Measurements from ENCODE around the gene TMCO4.

TMCO4 gene

DNA sequence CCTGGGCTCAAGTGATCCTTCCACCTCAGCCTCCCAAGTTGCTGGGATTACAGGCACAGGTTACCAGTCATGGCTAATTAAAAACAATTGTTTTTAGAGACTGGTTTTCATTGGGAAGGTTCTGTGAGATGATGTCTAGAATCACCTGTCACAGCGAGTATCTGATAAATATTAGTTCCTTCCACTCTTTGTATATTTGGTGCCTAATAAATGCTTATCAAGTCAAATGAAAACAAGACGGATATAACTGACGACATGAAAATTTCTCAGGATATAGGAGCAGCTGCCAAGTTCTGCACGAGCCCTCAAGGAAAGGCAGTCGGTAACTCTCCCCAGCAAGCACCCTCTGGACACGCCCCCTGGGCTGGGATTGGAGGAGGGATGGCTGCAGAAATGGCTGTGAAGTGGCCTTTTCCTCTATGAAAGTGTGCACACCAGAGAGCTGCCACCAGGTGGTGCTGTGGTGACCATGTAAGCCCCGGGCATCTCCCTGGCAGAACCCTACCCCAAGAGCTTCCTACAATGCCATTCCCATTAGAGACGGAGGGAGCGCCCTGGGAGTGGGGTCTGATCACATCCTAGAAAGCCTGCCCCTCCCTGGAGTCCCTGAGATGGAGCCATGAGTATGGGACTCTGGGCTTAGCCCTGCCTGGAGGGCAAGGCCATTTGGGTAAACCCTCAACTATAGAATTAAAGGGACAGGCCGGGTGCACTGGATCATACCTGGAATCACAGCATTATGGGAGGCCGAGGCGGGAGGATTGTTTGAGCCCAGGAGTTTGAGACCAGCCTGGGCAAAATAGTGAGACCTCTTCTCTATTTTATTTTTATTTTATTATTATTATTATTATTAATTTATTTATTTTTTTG lies 84.1 kb downstream of the TMCO4 start:
- DNase-seq: peak; percentile 65

DNA sequence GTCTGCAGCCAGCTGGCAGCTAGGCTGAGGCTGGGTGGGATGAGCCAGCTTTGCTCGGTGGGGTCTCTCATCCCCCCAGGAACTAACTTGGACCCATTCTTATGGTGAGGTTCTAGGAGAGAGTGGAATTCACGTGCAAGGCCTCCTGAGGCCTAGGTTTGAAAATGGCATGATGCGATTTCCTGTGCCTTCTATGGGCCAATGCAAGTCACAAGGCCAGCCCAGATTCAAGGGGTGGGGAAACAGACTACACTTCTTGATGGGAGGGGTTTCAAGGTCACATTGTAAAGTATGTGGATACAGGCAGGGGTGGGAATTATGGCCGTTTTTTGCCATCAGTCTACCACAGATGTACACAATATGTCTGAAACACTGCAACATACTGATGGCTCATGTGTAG lies 86.8 kb downstream of the TMCO4 start:
- DNase-seq: no peak

DNA sequence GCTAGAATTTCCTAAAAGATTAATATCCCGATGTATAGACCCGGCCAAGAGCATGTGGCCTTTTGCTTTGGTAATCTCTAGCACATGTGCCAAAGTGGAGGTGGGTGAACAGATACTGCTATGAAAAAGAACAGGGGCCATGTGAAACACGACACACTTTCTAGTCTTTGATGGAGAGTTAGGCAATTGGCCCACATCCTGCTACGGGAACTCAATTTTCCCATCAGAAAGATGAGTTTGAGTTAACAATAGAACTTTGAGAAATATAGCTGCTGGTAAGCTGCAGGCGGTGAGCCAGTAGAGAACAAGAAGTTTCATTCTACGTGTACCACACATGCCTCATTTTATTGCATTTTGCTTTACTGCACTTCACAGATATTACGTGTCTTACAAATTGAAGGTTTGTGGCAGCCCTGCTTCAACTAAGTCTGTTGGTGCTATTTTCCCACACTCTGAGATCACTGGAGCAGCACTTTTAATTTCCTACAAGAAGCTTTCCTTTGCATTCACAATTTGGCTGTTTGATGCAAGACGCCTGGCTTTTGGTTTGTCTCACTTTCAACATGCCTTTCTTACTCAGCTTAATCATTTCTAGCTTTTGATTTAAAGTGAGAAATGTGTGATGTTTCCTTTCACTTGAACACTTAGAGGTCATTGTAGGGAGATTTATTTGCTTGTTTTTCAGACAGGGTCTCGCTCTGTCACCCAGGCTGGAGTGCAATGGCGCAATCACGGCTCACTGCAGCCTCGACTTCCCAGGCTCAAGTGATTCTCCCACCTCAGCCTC lies 88.7 kb downstream of the TMCO4 start:
- DNase-seq: peak; percentile 40

DNA sequence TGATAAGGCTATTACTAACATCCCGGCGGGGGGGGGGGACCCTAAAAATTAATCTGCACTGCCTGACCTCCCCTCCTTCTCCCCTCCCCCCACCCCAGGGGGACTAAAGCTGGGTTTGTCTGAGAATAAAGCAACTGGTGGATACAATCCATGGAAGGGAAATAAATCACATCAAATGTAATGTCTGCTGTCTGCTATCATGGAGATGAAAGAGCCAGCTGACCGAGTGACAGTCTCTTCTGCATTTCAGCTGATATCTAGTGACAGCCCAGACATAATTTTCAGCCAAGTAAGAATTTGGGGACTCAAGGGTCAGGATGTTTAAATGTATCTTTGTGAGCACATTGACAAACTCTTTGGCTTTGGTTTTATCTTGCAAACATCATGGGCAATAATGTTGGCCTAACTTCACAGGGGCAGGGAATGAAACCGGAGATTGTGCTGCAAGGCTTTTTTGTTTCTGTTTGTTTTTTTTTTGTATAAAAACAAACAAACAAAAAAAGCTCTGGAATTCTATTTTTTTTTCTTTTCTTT lies 90.4 kb downstream of the TMCO4 start:
- peak; percentile 31 for DNase-seq

DNA sequence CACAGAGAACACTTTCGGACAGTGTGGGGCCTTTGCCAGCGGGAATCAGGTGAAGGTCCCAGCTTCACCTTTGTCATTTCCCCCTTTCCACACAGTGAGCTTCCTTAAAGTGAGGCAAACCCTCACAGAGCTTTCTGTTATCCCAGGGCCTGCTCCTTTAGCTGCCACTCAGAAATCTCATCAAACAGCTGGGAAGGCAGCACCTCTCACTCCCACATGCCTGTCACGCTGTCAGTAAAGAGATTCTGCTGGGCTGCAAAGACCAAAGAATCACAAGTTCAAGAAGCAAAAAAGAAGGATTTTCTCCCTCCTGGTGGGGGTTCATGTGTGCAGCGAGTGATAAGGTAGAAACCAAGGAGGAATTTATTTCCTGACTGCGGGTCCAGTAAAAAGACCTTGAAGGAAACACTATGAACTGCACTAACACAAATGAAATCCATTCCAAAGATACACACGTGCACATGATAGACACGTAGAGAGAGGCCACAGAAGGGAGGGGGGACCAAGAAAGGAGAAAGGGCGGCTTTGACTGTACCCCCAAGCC lies 91.1 kb downstream of the TMCO4 start:
- peak; percentile 32 for DNase-seq

DNA sequence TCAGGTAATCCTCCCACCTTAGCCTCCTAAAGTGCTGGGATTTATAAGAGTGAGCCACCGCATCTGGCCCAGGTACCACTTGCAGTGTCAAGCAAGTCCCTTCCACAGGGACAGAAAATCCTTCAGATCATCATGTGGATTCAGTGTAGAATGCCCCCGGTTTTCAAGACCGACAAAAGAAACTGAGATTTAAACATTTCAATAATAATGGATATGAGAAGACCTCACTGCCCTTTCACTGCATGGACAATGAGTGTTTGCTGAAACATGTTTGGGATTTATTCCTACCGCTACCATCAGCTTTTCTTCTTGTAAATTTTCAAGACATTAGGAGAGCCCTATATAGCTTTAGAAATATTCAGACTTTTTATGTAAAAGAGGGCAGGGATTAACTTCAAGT lies 93.6 kb downstream of the TMCO4 start:
- no peak for DNase-seq

DNA sequence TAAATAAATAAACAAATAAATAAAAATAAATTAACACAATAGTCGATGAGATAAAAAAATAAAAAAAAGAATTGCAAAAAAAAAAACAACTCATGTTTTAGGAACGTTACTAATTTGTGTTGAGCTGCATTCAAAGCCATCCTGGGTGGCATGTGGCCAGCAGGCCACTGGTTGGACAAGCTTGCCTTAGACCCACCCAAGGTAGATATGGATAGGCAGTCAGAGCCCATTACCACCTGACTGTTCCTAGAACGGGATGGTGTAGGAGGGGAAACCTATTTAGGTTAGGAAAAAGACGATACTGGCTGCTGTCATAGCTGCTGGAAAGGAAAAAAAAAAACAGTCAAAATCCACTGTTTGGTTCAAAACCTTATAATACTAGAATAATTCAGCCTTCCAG lies 94.3 kb downstream of the TMCO4 start:
- DNase-seq: no peak

DNA sequence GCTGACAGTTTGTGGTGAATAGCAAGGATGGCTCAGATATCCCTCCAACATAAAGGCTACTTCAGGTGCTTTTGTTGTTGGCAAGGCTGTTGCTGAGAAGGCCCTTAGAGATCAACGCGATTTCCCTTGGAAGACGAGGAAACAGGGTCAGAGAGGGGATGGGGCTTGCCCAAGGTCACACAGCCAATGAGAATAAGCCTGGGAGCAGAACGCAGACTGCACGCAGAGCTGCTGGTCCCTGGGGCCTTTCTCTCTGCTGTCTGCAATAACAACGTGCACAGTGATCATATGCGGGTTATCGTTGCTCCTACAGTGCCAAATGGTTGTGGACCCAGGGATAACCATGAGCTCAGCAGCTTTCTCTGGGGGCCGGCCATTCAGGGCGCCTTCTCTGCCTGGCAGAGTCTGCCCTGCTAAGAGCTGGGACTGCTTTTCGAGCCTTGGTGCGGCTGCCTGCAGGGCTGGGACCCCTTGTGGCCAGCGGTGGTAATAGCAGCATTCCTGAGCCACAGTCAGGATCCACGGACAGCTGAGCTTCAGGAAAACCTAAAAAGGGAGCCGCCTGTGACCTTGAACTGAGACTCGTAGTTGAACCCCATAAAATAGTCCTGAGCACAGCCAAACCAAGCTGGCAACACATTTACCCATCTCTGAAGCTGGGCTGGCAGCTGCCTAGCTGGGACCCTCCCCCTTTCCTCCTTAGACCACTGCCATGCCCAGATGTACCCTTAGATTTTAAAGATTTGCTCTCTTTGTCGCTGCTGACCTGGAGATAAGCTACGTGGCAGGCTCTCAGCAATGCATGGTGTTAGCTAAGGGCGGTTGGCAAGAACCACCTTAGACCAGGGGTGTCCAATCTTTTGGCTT lies 95.2 kb downstream of the TMCO4 start:
- peak; percentile 64 for DNase-seq

DNA sequence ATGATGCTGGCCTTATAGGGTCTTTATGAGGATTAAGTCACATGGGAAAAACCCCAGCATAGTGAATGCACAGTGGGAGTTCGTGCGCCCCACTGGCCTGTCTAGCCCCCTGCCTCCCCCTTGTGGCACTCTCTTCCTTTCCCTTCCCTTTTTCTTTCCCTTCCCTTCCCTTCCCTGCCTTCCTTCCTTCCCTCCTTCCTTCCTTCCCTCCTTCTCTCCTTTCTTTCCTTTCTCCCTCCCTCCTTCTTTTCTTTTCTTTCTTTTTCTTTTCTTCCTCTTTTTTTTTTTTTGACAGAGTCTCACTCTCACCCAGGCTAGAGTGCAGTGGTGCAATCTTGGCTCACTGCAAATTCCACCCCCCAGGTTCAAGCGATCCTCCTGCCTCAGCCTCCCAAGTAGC lies 96.4 kb downstream of the TMCO4 start:
- no peak for DNase-seq

DNA sequence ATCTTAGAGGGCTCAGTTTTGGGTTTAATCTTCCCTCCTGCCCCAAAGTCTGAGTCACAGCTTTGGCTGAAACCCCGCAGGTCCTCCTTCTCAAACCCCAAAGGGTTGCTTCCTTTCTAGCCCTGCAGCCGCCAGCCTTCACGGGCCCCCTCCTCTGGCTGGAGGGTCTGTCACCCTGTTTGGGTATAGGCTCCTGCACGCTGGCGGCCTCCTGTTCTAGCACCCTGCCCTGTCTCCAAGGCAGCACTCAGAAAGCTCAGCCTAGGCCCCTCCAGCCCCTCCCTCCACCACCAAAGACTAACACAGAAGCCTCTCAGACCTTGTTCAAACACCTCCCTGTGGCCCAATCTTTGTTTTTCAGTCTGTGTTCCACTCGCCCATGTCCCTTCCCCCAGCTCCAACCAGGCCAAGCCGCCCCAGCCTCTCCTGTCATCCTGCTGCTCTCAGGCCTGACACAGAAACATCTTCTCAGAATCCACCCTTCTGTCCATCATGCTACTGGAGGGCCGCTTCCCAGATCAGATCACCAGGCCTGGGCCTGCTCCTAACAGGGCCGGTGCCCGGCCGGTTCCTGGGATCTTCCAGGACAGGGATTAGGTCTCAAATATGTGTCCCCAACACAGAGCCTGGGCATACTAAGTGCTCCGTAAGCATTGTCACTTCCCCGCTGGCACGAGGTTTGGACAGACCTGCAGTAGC lies 99.5 kb downstream of the TMCO4 start:
- no peak for DNase-seq

DNA sequence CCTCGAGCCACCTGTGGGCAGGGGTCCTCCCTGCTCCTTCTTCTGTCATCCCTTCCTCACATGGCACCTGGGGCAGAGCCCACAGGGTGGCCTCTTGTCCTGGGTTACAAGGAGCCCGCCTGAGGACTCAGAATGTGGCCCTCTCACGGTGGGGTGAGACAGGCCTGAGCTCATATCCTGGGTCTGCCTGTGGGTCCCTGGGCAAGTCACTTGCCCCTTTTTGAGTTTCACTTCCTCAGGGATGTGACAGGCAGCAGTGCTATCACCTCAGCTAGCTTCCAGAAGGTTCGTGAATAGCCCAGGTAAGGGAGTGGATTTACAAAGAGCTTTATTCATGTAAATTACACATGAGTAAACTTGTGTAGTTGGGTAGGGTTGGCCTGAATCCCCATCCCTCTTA lies 101.5 kb downstream of the TMCO4 start:
- no peak for DNase-seq

DNA sequence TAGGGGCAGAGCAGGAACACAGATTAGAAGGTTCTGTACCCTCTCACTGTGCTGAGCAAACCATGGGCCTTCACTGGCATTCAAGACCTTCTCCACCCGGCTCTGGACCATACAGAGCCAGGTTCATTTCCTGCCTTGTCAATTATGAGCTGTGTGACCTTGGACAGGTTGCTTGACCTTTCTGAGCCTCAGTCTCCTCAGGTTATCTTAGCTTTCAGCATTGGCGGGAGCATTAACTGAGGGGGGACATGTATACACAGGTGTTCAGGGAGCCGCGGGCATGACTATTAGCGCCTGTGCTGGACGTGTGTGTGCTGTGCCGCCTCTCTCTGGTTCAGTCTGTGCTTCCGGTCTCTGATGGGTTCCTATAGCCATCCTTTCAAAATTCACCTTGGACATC lies 102.9 kb downstream of the TMCO4 start:
- DNase-seq: no peak

DNA sequence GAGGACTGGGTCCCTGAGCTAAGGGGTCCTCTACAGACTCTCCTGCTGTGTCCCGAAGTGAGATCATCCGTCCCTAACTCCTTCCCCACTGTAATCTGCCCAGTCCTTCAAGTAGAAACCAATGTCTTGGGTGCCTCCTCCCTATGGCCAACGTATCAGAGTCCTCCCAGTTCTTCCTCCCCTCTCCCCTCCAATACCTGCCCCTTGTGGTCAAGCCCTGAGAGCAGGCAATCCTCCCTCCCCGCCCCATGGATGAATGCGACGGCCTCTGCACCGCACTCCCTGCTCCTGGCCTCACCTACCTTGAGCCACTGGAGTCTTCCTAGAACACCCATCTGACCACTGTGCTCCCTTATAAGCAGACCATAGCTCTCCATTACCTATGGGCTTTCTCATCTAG lies 103.9 kb downstream of the TMCO4 start:
- no peak for DNase-seq

DNA sequence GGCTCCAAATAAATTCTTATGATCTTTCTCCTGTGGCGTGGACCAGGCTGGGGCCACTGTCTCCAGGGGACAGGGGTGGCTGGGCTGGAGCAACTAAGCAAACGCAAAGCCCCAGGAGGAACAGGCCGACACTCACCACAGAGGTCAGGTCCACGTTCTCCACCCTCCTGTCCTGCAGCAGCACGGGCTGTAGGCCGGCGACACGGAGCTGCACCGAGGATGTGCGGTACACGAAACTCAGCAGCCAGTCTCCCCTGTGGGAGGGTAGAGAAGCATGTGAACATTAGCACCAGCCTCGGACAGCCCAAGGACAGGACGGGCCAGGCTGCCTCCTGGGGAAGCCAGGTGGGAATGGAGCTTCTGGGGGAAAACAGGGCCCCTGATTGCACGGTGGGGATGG lies 105.4 kb downstream of the TMCO4 start:
- DNase-seq: no peak

DNA sequence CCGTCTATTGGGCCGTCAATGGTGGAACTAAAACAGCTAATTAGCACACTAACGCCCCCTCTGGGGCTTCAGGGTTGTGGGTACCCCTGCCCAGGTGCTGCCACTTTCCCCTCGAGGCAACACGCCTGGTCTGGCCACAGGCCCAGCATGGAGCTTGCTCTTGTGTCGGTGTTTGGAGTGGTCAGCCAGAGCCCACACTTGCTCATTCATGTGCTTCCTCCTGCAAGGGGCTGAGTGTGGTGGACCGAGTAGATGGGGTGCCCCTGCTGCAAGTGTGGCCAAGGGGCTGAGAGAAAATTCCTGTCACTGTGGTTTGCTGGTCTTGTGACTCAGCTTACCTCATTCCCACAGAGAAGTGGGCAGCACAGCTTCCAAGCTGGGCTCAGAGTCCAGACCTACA lies 109.4 kb downstream of the TMCO4 start:
- no peak for DNase-seq

DNA sequence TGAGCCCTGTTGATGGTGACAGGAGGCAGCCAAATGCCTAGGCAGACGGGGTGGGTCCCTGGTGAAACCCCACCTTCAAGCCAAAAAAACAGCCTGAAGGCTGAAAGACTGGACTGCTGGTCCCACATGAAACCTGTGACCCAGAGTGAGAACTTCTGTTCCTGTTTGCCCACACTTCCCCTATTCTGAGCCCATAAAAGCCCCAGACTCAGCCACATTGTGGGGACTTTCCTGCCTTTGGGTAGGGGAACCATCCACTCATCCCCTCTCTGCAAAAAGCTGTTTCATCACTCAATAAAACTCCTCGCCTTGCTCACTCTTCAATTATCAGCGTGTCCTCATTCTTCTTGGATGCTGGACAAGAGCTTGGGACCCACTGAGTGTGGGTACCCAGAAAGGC lies 109.9 kb downstream of the TMCO4 start:
- DNase-seq: no peak

DNA sequence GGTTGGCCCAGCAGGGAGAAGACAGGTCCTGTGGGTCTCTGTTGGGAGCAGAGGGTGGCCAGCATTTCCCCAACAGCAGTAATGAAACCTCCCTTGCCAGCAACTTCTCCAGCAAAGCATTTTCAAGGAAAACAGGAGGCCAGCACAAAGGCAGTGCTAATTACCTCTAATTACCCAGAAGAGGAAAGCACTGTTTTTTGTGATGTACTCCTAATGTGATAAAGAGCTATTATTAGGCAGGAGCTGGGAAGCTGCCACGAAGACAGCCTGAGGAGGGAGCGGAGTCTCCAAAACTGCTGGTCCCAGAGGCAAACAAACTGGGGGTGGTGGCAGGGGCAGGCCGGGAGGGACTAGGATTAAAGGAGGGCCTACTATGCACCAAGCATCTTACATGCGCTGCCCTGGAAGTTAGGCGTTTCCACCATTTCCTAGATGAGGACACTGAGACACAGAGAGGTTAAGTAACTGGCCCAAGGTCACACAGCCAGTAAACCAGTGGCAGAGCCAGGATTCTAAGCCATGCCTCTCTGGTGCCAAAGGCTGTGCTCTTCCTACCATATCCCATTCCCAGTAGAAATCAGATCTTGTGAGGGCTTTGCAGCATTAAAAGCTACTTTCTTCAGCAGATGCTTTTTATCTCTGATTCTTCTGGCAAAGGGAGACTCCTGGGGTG lies 110.5 kb downstream of the TMCO4 start:
- DNase-seq: no peak

DNA sequence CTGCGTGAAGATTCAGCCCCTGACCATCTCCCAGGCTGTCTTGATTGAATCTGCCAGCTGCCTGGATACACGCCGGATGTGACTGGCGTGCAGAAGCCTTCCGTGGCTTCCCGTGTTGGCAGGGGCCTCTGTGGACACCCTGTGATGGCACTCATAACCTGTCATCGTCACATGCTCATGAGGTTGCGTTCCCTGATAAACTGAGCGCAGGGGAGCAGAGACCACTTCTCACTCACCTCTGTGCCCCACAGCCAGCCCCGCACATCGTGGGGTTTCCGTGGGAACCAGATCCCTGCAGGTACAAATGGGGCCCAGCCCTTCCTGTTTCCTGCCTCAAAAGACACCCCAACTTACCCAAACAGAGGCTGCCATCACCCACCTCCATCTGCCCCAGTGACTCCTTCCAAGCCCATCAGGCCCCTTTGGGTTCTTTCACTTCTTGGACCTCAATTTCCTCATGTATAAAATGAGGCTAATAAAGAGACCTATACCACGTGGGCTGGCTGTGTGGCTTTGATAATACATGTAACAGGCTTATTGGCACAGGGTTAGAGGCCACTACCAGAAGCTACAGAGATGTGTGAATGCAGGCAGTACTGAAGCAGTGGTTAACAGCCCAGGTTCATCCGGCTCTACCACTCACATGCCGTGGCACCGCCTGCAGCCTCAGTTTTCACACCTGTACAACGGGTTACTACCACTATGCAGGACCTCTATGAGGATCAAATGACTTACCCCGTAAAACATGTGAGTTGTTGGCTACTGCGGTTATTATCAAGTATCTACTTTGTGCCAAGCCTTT lies 111.5 kb downstream of the TMCO4 start:
- DNase-seq: no peak

DNA sequence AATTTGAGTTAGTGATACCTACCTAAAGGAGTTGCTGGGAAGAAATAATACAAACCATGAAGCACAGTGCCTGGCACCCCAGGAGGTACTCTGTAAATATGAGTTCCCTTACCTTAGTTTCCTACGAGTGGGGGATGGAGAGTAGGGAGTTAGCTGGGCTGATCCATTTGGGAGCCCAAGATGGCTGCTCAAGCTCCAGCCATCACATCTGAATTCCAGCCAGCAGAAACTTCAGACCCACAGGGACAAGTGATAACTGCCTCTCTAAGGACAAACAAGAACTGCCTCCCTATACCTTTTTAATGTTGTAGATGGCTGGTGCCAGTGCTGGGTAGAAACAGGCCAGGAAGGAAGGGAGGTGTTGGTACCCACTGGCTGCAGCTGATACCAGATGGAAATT lies 112.3 kb downstream of the TMCO4 start:
- DNase-seq: no peak

DNA sequence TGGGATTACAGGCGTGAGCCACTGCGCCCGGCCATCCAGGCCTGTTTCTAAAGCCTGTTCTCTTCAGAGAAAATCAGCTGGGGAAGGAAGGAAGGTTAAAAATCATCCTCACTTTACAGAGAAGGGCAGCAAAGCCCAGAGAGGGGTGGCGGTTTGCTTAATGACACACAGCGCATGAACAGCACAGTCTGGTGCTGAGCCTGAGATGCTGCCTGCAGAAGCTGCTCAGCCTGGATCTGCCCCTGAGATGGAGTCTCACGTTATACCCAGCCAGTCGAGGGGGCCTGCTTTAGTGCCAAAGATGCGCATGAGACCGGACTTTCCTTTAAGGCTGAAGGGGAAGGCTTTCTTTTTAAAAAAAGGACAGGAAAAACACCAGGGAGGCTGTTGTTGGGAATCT lies 113.7 kb downstream of the TMCO4 start:
- DNase-seq: no peak
